Tibial nerve (tissue), 4 donors: ENCODE data around the gene SIMC1. TPM values are rescaled to one million over a fixed set of nuclear protein-coding genes. Genes with fewer than 3 reads are reported as not detected.

Experiments used
- DNase-seq, 2 donors: peaks; one replicate each; pipeline ENCODE4 v3.0.0-alpha.2; 2019; ENCODE audit warnings: low spot score in 2 of 2
- H3K27ac ChIP-seq, 4 donors: fragments of 200-600 bp; sonication (generic) in 3 of 4; one replicate each; pipeline ENCODE4 v1.5.1; 2017 to 2019; ENCODE audit warnings: mild to moderate bottlenecking in 1 of 4
- H3K27me3 ChIP-seq, 2 donors: fragments of 200-600 bp; sonication (generic) in 1 of 2; one replicate each; pipeline versions ENCODE4 v1.5.1 to v1.6.0; 2017 to 2019
- H3K36me3 ChIP-seq, 3 donors: fragments of 200-600 bp; sonication (generic); one replicate each; pipeline ENCODE4 v1.5.1; 2018 to 2019
- H3K4me1 ChIP-seq, 4 donors: fragments of 200-600 bp; sonication (generic) in 3 of 4; one replicate each; pipeline ENCODE4 v1.5.1; 2017 to 2019
- H3K4me3 ChIP-seq, 4 donors: fragments of 200-600 bp; sonication (generic) in 3 of 4; one replicate each; pipeline ENCODE4 v1.5.1; 2017 to 2019; ENCODE audit warnings: mild to moderate bottlenecking in 1 of 4, moderate library complexity in 1 of 4
- H3K9me3 ChIP-seq, 4 donors: fragments of 200-600 bp; sonication (generic) in 3 of 4; one replicate each; pipeline ENCODE4 v1.5.1; 2017 to 2019
- CTCF ChIP-seq, 5 experiments: fragments of 200-600 bp in 3 of 5; fragments of 450-650 bp in 2 of 5; sonication (generic) in 3 of 5; IDR thresholded peaks; one replicate each; pipeline ENCODE4 v1.5.1; 2016 to 2019; ENCODE audit warnings: antibody characterized with exemption in 5 of 5, mild to moderate bottlenecking in 3 of 5, moderate library complexity in 2 of 5
- EP300 ChIP-seq, 2 donors: sonication (generic); formaldehyde crosslinking; IDR thresholded peaks; one replicate each; pipeline ENCODE4 v1.6.1; 2017; ENCODE audit warnings: antibody characterized with exemption in 2 of 2, mild to moderate bottlenecking in 1 of 2
- POLR2A ChIP-seq, 2 donors: fragments of 450-650 bp; IDR thresholded peaks; one replicate each; pipeline ENCODE4 v1.6.1; 2017; ENCODE audit warnings: antibody characterized with exemption in 2 of 2, mild to moderate bottlenecking in 2 of 2, moderate library complexity in 2 of 2
- WGBS, 2 donors: methylation state at CpG; one replicate each; pipeline ENCODE4 v1.1.5; 2018; 5-methylcytosine and 5-hydroxymethylcytosine counted together
- total RNA-seq, 4 donors: library from RNA; depleted of rRNA; stranded (reverse); fragments of >200 nt; gene quantifications; one replicate each; pipeline ENCODE4 v1.1.0, GENCODE V29; 2016

Gene SIMC1
- total RNA-seq, 4 donors from 2014 or later: 3.7 to 11.1 (median 8.2) TPM

DNA sequence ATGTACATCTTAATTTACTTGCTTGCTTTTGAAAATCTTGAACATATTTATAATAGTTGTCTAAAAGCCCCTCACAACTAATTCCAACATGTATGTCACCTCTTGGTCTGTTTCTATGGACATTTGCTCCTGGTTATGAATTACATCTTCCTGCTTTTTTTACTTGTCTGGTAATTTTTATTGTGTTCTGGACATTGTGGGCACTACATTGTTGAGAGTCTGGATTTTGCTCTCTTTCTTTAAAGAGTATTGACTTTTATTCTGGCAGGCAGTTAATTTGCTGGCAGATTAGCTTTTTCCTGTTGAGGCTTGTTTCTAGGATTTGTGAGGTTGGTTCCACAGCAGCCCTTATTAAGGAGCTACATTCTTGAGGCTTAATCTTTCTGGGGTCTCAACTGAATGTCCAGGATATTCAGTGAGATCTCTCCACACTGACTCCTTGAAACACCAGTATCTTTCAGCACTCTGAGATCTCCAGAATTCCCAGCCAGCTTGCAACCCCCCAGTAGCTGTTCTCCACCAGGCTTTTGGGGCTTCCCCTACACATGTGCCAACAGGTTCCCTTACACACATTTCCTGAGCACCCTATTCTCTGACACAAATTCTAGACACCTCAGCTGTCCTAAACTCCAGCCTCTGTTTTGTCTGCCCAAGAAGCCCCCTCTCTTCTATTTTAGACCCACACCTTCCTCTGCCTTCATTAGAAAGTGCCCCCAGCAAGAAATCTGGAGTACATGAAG, 96.0 kb downstream of the SIMC1 start:
- no peaks in the 10 kb centered on the region for H3K27me3 ChIP-seq
- H3K9me3 ChIP-seq: peaks cover 0 to 15% (median 0%) of the 10 kb centered on the region in 4 donors
- no peak for TF ChIP-seq POLR2A (IDR thresholded peaks at IDR 0.05)
- no peak for TF ChIP-seq CTCF (IDR thresholded peaks at IDR 0.05)
- TF ChIP-seq EP300 (IDR thresholded peaks at IDR 0.05): no peak
- no peak for DNase-seq
- no peak overlapping the region for H3K4me3 ChIP-seq
- peaks cover 0 to 61% (median 0%) of the 10 kb centered on the region in 3 donors for H3K36me3 ChIP-seq
- H3K27ac ChIP-seq: no peak overlapping the region
- no peaks in the 10 kb centered on the region for H3K4me1 ChIP-seq

GRCh38 chr5:176337913-176338312, 99.7 kb downstream of the SIMC1 start:
- WGBS, 2 donors: 48 to 61% methylated on average over 1 of the region's 1 CpG
- Histone ChIP-seq H3K27me3 (no peaks in the 10 kb centered on the region), H3K36me3 (peaks cover 0 to 61% (median 0%) of the 10 kb centered on the region in 3 donors), H3K9me3 (peaks cover 0 to 13% (median 0%) of the 10 kb centered on the region in 4 donors), H3K27ac (no peak overlapping the region), H3K4me1 (no peaks in the 10 kb centered on the region), H3K4me3 (no peak overlapping the region)
- DNase-seq: no peak
- TF ChIP-seq EP300 (IDR thresholded peaks at IDR 0.05): no peak
- no peak for TF ChIP-seq CTCF (IDR thresholded peaks at IDR 0.05)
- no peak for TF ChIP-seq POLR2A (IDR thresholded peaks at IDR 0.05)

DNA sequence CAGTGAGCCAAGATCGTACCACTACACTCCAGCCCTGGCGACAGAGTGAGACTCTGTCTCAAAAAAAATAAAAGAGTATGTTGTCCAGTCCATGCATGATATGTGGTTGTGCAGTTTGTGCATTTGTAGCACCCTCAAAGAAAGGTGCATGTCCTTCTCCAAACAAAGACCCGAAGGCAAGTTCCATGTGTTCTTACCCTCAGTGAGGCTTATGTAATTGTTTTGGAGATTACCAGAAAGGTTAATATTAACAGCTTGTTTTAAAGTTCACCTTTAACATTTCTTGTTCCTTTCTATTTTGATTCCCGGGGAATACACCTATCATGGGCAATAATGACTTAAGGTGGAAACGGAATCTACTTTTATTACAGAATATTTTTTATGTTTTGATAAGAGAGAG, 101.1 kb downstream of the SIMC1 start:
- H3K4me3 ChIP-seq: no peak overlapping the region
- H3K36me3 ChIP-seq: peaks cover 0 to 57% (median 0%) of the 10 kb centered on the region in 3 donors
- no peak overlapping the region for H3K27ac ChIP-seq
- WGBS, 2 donors: 91 to 92% methylated on average over 5 of the region's 5 CpGs
- H3K9me3 ChIP-seq: no peaks in the 10 kb centered on the region
- no peaks in the 10 kb centered on the region for H3K27me3 ChIP-seq
- H3K4me1 ChIP-seq: no peaks in the 10 kb centered on the region
- DNase-seq: no peak
- TF ChIP-seq CTCF (IDR thresholded peaks at IDR 0.05): no peak
- no peak for TF ChIP-seq EP300 (IDR thresholded peaks at IDR 0.05)
- no peak for TF ChIP-seq POLR2A (IDR thresholded peaks at IDR 0.05)

DNA sequence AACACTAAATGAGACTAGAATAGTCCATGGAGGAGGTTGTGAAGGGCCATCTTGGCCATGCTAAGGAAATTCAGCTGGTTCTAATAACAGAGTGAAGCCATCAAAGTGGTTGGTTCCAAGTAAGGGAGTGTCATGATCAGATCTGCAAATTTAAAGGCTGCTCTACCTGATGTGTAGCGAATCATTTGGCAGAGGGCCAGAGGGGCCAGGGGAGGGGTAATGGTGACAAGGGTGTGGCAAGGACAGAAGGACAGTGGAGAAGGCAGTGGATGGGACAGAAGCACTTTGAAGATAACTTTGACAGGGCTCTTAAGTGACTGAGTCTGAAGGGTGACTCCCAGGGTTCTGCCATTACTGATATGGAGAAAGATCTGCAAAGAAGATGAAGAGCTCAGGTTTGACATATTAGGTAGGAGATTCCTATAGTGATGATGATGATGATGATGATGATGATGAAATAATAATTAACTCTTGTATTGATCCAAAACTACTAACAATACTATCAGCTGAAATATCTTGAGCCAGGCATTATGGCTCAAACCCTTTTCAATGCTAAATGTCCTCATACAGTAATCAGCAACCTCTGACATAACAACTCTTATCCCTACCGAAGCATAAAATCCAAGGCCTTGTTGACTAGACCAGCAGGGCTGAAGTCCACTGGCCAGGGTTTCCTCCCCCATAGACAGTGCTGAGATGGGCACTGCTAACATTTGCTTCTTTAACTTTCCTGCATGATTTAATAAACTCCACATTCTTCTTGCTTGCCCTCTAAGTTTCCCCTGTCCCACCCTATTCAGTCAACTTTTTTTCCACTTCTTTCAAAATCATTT, 103.3 kb downstream of the SIMC1 start:
- no peak for DNase-seq
- 84 to 100% methylated on average over 2 of the region's 2 CpGs for WGBS, 2 donors
- no peak overlapping the region for H3K27ac ChIP-seq
- H3K9me3 ChIP-seq: no peaks in the 10 kb centered on the region
- no peaks in the 10 kb centered on the region for H3K27me3 ChIP-seq
- H3K4me3 ChIP-seq: no peak overlapping the region
- H3K36me3 ChIP-seq: peaks cover 0 to 65% (median 0%) of the 10 kb centered on the region in 3 donors
- H3K4me1 ChIP-seq: no peaks in the 10 kb centered on the region
- TF ChIP-seq POLR2A (IDR thresholded peaks at IDR 0.05) (no peak), EP300 (IDR thresholded peaks at IDR 0.05) (no peak), CTCF (IDR thresholded peaks at IDR 0.05) (no peak)

DNA sequence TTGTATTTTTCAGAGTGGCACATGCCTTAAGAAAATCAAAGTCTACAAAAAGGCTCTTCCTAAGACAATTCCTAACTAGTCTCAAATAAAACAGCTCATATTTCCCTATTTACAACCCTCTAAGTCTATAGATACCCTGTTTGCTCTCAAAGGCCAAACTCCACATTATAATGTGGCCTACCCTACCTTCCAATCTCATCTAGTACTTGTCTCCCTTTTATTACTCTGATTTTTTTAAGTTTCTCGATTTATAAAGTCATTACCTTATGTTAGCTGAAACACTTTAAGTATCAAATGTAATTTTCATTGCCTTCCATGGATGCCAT, 103.9 kb downstream of the SIMC1 start:
- Histone ChIP-seq H3K27ac (no peak overlapping the region), H3K27me3 (no peaks in the 10 kb centered on the region), H3K36me3 (peaks cover 0 to 65% (median 0%) of the 10 kb centered on the region in 3 donors), H3K9me3 (no peaks in the 10 kb centered on the region), H3K4me1 (no peaks in the 10 kb centered on the region), H3K4me3 (no peak overlapping the region)
- DNase-seq: no peak
- no peak for TF ChIP-seq EP300 (IDR thresholded peaks at IDR 0.05)
- no peak for TF ChIP-seq CTCF (IDR thresholded peaks at IDR 0.05)
- TF ChIP-seq POLR2A (IDR thresholded peaks at IDR 0.05): no peak
- 79 to 95% methylated on average over 1 of the region's 1 CpG for WGBS, 2 donors
